Measurements from ENCODE around the gene ESPN.

The ESPN gene

GRCh38 chr1:6464514-6464836 is 39.9 kb downstream of the ESPN start:
- no peaks in the 10 kb centered on the region for H3K9me2 ChIP-seq (replicated peaks; ENCODE audit: low read depth, low read length)
- no peak overlapping the region for H3K9ac ChIP-seq (ENCODE audit: low read depth, low read length, poor library complexity, severe bottlenecking)
- H3K36me3 ChIP-seq (ENCODE audit: insufficient read depth, low read length): no peaks in the 10 kb centered on the region
- no peak overlapping the region for H2AFZ ChIP-seq (ENCODE audit: low read length)
- H3K79me2 ChIP-seq (ENCODE audit: insufficient read depth, low read length): no peaks in the 10 kb centered on the region
- no peaks in the 10 kb centered on the region for H3F3A ChIP-seq (ENCODE audit: low read depth)
- H3K4me3 ChIP-seq (ENCODE audit: low read length, poor library complexity, severe bottlenecking): no peak overlapping the region
- peaks cover 4% of the 10 kb centered on the region for H3K4me1 ChIP-seq (ENCODE audit: insufficient read depth, low read length, poor library complexity, severe bottlenecking)
- no peak overlapping the region for H3K4me2 ChIP-seq (ENCODE audit: low read depth, low read length, poor library complexity, severe bottlenecking)
- H4K20me1 ChIP-seq (ENCODE audit: insufficient read depth, low read length, poor library complexity, severe bottlenecking): no peaks in the 10 kb centered on the region
- H3K9me3 ChIP-seq (ENCODE audit: insufficient read depth, low read depth, low read length): no peaks in the 10 kb centered on the region
- no peaks in the 10 kb centered on the region for H3K27me3 ChIP-seq (ENCODE audit: insufficient read depth, low read length, poor library complexity, severe bottlenecking)
- TF ChIP-seq CTCF (conservative IDR thresholded peaks at IDR 0.05; ENCODE audit: low read length): no peak
- TF ChIP-seq EZH2phosphoT487 (IDR thresholded peaks at IDR 0.05; ENCODE audit: borderline replicate concordance): no peak

- TF ChIP-seq EZH2phosphoT487 (IDR thresholded peaks at IDR 0.05; ENCODE audit: borderline replicate concordance) (no peak), CTCF (conservative IDR thresholded peaks at IDR 0.05; ENCODE audit: low read length) (no peak)
Observed at GRCh38 chr1:6464915-6465314, 40.3 kb downstream of the ESPN start.

GRCh38 chr1:6465461-6466005 is 41.0 kb downstream of the ESPN start:
- no peak overlapping the region for H3K4me2 ChIP-seq (ENCODE audit: low read depth, low read length, poor library complexity, severe bottlenecking)
- no peak overlapping the region for H3K9ac ChIP-seq (ENCODE audit: low read depth, low read length, poor library complexity, severe bottlenecking)
- no peak for TF ChIP-seq CTCF (conservative IDR thresholded peaks at IDR 0.05; ENCODE audit: low read length)
- TF ChIP-seq EZH2phosphoT487 (IDR thresholded peaks at IDR 0.05; ENCODE audit: borderline replicate concordance): no peak

More at GRCh38 chr1:6464915-6465314, 40.3 kb downstream of the ESPN start:
- peaks cover under 1% of the 10 kb centered on the region for H3K4me1 ChIP-seq (ENCODE audit: insufficient read depth, low read length, poor library complexity, severe bottlenecking)
- H3K9ac ChIP-seq (ENCODE audit: low read depth, low read length, poor library complexity, severe bottlenecking): no peak overlapping the region
- H3K9me2 ChIP-seq (replicated peaks; ENCODE audit: low read depth, low read length): no peaks in the 10 kb centered on the region
- H3K4me2 ChIP-seq (ENCODE audit: low read depth, low read length, poor library complexity, severe bottlenecking): no peak overlapping the region
- H3K4me3 ChIP-seq (ENCODE audit: low read length, poor library complexity, severe bottlenecking): no peak overlapping the region
- H3K9me3 ChIP-seq (ENCODE audit: insufficient read depth, low read depth, low read length): no peaks in the 10 kb centered on the region
- no peaks in the 10 kb centered on the region for H3K79me2 ChIP-seq (ENCODE audit: insufficient read depth, low read length)
- no peaks in the 10 kb centered on the region for H3K27me3 ChIP-seq (ENCODE audit: insufficient read depth, low read length, poor library complexity, severe bottlenecking)
- no peak overlapping the region for H2AFZ ChIP-seq (ENCODE audit: low read length)
- H3K36me3 ChIP-seq (ENCODE audit: insufficient read depth, low read length): no peaks in the 10 kb centered on the region
- no peaks in the 10 kb centered on the region for H4K20me1 ChIP-seq (ENCODE audit: insufficient read depth, low read length, poor library complexity, severe bottlenecking)
- H3F3A ChIP-seq (ENCODE audit: low read depth): no peaks in the 10 kb centered on the region

More at GRCh38 chr1:6465461-6466005, 41.0 kb downstream of the ESPN start:
- Histone ChIP-seq H3K27me3 (ENCODE audit: insufficient read depth, low read length, poor library complexity, severe bottlenecking) (no peaks in the 10 kb centered on the region), H4K20me1 (ENCODE audit: insufficient read depth, low read length, poor library complexity, severe bottlenecking) (no peaks in the 10 kb centered on the region), H3F3A (ENCODE audit: low read depth) (no peaks in the 10 kb centered on the region), H2AFZ (ENCODE audit: low read length) (no peak overlapping the region), H3K79me2 (ENCODE audit: insufficient read depth, low read length) (no peaks in the 10 kb centered on the region), H3K36me3 (ENCODE audit: insufficient read depth, low read length) (no peaks in the 10 kb centered on the region), H3K4me1 (ENCODE audit: insufficient read depth, low read length, poor library complexity, severe bottlenecking) (no peaks in the 10 kb centered on the region), H3K9me2 (replicated peaks; ENCODE audit: low read depth, low read length) (no peaks in the 10 kb centered on the region), H3K4me3 (ENCODE audit: low read length, poor library complexity, severe bottlenecking) (no peak overlapping the region), H3K9me3 (ENCODE audit: insufficient read depth, low read depth, low read length) (no peaks in the 10 kb centered on the region)

All from Loucy (cell line).